ENCODE results near the gene BSPRY.
"Not testable (repeated sequence)": the region's sequence is repeated elsewhere in the genome, so short reads cannot be mapped to it uniquely, and the experiment has no call there.

The BSPRY gene

DNA sequence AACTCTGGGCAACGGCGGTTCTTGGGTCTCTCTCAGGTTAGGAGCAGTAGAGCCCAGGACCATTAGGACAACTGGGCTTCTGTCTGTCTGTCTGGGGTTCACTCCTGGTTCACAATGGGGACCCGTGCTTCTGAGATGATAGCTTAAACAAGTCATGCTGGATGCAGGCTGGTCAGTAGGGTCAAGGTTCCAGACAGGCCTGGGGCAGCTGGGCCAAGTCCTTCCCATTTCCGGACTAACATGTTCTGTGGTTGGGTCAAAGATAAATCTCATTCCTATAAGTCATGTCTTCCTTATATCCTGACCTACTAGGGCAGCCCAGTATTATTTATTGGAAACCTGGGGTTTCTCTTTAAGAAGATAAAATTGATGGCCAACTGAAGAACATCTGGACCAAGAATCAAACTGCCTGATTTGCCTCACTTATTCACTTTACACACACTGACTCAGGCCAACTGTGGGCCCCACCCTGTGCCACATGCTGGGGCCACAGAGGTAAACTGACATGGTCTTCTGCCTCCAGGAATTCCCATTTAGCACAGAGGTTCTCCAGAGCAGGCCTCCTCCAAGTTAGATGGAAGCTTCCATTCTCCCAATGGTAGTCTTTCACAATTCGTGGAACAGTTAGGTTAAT, 19.1 kb downstream of the BSPRY start:
- H3K9me3 ChIP-seq (ENCODE audit: low read length), result no peaks in the 10 kb centered on the region
- no peaks in the 10 kb centered on the region for H3K27me3 ChIP-seq (ENCODE audit: insufficient read depth, low read length)
- no peak overlapping the region for H2AFZ ChIP-seq (ENCODE audit: low read depth, low read length)
- no peak overlapping the region for H3K4me3 ChIP-seq (ENCODE audit: low read length)
- H3K36me3 ChIP-seq (ENCODE audit: insufficient read depth, low read length), result no peaks in the 10 kb centered on the region
- no peaks in the 10 kb centered on the region for H3K4me1 ChIP-seq (ENCODE audit: insufficient read depth, low read length)

GRCh38 chr9:113368982-113369854, 19.9 kb downstream of the BSPRY start:
- Histone ChIP-seq H3K4me1 (ENCODE audit: insufficient read depth, low read length) (no peaks in the 10 kb centered on the region), H3K9me3 (ENCODE audit: low read length) (no peaks in the 10 kb centered on the region), H2AFZ (ENCODE audit: low read depth, low read length) (no peak overlapping the region), H3K27me3 (ENCODE audit: insufficient read depth, low read length) (no peaks in the 10 kb centered on the region), H3K4me3 (ENCODE audit: low read length) (no peak overlapping the region), H3K36me3 (ENCODE audit: insufficient read depth, low read length) (peaks cover 5% of the 10 kb centered on the region)

DNA sequence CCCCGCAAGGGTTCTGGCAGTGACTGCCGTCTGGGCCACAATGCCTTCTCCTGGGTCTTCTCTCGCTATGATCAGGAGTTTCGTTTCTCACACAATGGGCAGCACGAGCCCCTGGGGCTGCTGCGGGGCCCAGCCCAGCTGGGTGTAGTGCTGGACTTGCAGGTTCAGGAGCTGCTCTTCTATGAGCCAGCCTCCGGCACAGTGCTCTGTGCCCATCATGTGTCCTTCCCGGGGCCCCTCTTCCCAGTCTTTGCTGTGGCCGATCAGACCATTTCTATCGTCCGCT, 20.5 kb downstream of the BSPRY start:
- Histone ChIP-seq H3K36me3 (ENCODE audit: insufficient read depth, low read length) (peaks cover 6% of the 10 kb centered on the region), H3K4me1 (ENCODE audit: insufficient read depth, low read length) (no peaks in the 10 kb centered on the region), H3K9me3 (ENCODE audit: low read length) (no peaks in the 10 kb centered on the region), H3K27me3 (ENCODE audit: insufficient read depth, low read length) (no peaks in the 10 kb centered on the region), H2AFZ (ENCODE audit: low read depth, low read length) (no peak overlapping the region), H3K4me3 (ENCODE audit: low read length) (no peak overlapping the region)

DNA sequence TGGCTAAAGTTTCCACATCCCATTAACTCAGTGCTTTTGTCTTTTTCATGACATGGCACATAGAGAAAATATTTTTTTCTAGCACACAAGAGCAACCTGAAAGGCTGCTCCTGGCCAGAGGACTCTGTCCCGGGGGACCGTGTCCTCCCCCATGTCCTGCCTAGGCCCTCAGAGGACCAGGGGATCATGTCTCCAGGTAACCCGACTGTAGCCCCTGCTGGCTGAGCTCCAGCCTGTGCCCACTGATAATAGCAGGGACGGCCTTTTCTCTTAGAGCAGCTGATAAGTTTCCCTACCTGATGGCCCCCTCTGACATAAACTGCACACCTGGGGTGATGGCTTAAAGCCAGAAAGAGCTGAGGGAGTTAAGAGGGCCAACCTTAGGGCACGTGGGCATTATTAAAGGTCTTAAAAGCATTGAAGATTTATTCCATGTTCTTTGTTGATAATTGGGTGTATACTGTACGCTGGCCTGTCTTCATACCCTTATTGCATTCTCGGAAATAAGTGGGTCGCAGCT, 21.5 kb downstream of the BSPRY start:
- Histone ChIP-seq H2AFZ (ENCODE audit: low read depth, low read length) (no peak overlapping the region), H3K4me1 (ENCODE audit: insufficient read depth, low read length) (no peaks in the 10 kb centered on the region)

DNA sequence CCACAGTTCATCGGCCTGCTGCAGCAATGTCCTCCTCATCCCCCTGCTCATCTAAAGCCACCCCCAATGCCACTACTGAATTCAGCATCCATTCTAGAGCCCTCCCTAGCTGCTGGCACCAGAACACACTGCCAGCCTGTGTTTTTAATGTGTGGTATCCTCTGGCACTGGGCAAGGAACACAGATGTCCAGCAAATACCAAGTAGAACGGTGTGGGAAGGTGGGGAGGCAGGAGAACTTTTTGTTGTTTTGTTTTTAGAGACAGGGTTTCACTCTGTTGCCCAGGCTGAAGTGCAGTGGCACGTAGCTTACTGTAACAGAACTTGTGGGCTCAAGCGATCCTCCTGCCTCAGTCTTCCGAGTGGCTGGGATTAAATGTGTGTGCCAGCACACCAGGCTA, 22.7 kb downstream of the BSPRY start:
- Histone ChIP-seq H3K36me3 (ENCODE audit: insufficient read depth, low read length) (peaks cover 6% of the 10 kb centered on the region), H3K9me3 (ENCODE audit: low read length) (no peaks in the 10 kb centered on the region), H3K27me3 (ENCODE audit: insufficient read depth, low read length) (no peaks in the 10 kb centered on the region), H2AFZ (ENCODE audit: low read depth, low read length) (no peak overlapping the region), H3K4me3 (ENCODE audit: low read length) (no peak overlapping the region), H3K4me1 (ENCODE audit: insufficient read depth, low read length) (no peaks in the 10 kb centered on the region)

More for the DNA sequence above, 21.5 kb downstream of the BSPRY start:
- Histone ChIP-seq H3K4me3 (ENCODE audit: low read length) (no peak overlapping the region), H3K27me3 (ENCODE audit: insufficient read depth, low read length) (no peaks in the 10 kb centered on the region), H3K36me3 (ENCODE audit: insufficient read depth, low read length) (peaks cover 6% of the 10 kb centered on the region), H3K9me3 (ENCODE audit: low read length) (no peaks in the 10 kb centered on the region)

- no peaks in the 10 kb centered on the region for H3K4me1 ChIP-seq (ENCODE audit: insufficient read depth, low read length)
- no peak overlapping the region for H2AFZ ChIP-seq (ENCODE audit: low read depth, low read length)
- no peaks in the 10 kb centered on the region for H3K27me3 ChIP-seq (ENCODE audit: insufficient read depth, low read length)
- H3K9me3 ChIP-seq (ENCODE audit: low read length), result no peaks in the 10 kb centered on the region
- peaks cover 6% of the 10 kb centered on the region for H3K36me3 ChIP-seq (ENCODE audit: insufficient read depth, low read length)
- H3K4me3 ChIP-seq (ENCODE audit: low read length), result no peak overlapping the region
Observed at GRCh38 chr9:113373256-113373655, 23.9 kb downstream of the BSPRY start.

DNA sequence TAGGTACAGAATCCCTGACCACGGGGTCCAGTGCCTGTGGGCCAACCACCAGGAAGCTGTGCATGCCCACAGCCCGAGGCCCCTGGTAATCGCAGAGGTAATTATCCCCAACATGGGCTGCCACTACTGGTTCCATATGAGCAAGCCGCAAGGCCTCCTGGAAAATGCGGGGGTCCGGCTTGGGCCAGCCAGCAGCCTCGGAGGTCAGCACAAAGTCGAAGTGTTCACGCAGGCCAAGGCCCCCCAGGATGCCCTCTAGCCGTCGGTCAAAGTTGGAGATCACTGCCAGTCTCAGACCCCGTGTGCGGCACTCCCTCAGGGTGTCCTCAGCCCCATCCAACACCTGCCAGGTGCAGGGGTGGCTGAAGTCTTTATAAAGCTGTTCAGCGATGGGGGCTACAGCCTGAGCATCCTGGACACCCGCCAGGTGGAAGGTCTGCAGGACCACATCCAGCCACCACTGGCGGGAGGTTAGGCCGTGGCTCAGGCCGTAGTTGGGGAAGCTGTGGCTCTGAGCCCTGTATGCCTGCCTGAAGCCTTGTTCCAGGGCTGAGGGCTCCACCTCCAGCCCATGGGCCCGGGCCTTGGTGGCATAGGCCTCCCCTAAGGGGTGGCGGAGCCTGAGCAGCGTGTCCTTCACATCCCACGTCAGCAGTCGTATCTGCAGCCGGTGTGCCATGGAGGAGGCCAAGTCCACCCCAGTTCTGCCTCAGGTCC, 24.5 kb downstream of the BSPRY start:
- Histone ChIP-seq H3K27me3 (ENCODE audit: insufficient read depth, low read length) (no peaks in the 10 kb centered on the region), H3K9me3 (ENCODE audit: low read length) (no peaks in the 10 kb centered on the region), H3K4me3 (ENCODE audit: low read length) (no peak overlapping the region), H3K4me1 (ENCODE audit: insufficient read depth, low read length) (no peaks in the 10 kb centered on the region), H3K36me3 (ENCODE audit: insufficient read depth, low read length) (peaks cover 6% of the 10 kb centered on the region), H2AFZ (ENCODE audit: low read depth, low read length) (no peak overlapping the region)

DNA sequence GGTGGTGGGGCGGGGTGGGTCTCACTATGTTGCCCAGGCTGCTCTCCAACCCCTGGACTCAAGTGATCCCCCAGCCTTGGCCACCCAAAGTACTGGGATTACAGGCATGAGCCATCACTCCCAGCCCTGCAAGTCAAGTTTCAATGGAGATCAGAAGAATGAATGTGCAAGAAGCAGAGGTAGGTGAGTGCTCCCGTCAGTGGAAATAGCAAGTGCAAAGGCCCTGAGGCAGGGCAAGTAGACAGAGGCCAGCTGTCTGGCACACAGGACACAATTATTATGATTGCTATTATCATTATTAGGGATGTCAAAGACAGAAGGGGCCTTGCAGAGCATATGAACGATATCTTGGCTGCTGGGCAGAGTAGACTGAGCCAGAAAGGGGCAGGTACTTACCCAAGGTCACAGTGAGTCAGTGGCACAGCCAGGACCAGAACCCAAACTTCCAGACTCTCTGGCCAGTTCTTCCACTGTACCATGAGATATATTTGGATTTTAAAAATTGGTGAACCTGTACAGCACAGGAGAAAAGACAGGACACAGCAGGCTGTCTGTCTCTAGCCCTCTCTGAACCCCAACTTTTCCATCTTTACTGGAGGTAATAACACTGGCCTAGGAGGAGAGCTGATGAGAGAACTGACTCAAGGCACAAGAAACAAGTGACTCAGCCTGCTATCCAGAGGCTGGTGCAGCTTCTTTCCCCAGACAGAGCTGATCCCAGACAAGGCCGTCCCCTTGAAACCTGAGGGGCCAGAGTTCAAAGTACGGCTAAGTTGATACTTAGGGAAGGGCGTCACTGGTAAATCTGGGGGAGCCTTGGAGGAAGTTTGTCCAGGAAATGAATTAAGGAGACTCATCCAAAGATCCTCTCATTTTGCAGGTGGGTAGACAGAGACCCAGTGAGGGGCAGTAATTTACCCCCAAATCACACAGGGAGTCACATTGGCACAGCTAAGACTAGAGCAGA, 26.0 kb downstream of the BSPRY start:
- Histone ChIP-seq H3K4me1 (ENCODE audit: insufficient read depth, low read length) (peaks cover 3% of the 10 kb centered on the region), H3K9me3 (ENCODE audit: low read length) (no peaks in the 10 kb centered on the region), H3K36me3 (ENCODE audit: insufficient read depth, low read length) (peaks cover 6% of the 10 kb centered on the region), H2AFZ (ENCODE audit: low read depth, low read length) (no peak overlapping the region), H3K4me3 (ENCODE audit: low read length) (no peak overlapping the region), H3K27me3 (ENCODE audit: insufficient read depth, low read length) (no peaks in the 10 kb centered on the region)

- no peaks in the 10 kb centered on the region for H3K9me3 ChIP-seq (ENCODE audit: low read length)
- peaks cover 3% of the 10 kb centered on the region for H3K4me1 ChIP-seq (ENCODE audit: insufficient read depth, low read length)
- H3K4me3 ChIP-seq (ENCODE audit: low read length), result peak within 1 kb of the TSS; percentile 94
- no peaks in the 10 kb centered on the region for H3K27me3 ChIP-seq (ENCODE audit: insufficient read depth, low read length)
- peak within 1 kb of the TSS; percentile 74 for H2AFZ ChIP-seq (ENCODE audit: low read depth, low read length)
- H3K36me3 ChIP-seq (ENCODE audit: insufficient read depth, low read length), result peaks cover 6% of the 10 kb centered on the region
Observed at GRCh38 chr9:113376634-113377567, 27.6 kb downstream of the BSPRY start, which contains the start of gene HDHD3. HDHD3 (minus strand) TSS chr9:113376986; CDS start chr9:113374354, 2,632 bp downstream.

- H3K9me3 ChIP-seq (ENCODE audit: low read length); H3K4me3 ChIP-seq (ENCODE audit: low read length); H2AFZ ChIP-seq (ENCODE audit: low read depth, low read length); H3K27me3 ChIP-seq (ENCODE audit: insufficient read depth, low read length); H3K36me3 ChIP-seq (ENCODE audit: insufficient read depth, low read length); H3K4me1 ChIP-seq (ENCODE audit: insufficient read depth, low read length): not testable (repeated sequence)
Observed at GRCh38 chr9:113379094-113379828, 29.9 kb downstream of the BSPRY start.

DNA sequence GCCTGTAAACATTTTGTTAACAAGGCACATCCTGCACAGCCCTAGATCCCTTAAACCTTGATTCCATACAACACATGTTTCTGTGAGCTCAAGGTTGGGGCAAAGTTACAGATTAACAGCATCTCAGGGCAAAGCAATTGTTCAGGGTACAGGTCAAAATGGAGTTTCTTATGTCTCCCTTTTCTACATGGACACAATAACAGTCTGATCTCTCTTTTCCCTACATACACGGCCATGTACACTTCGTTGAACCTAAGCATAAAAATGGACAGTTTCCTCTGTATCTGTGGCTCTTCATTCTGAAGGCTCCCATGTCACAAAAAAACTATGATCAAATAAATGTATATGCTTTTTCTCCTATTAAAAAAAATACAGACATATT, 30.5 kb downstream of the BSPRY start:
- H3K9me3 ChIP-seq (ENCODE audit: low read length), result not testable (repeated sequence)

More for the DNA sequence above, 30.5 kb downstream of the BSPRY start:
- H3K4me1 ChIP-seq (ENCODE audit: insufficient read depth, low read length); H3K36me3 ChIP-seq (ENCODE audit: insufficient read depth, low read length); H3K27me3 ChIP-seq (ENCODE audit: insufficient read depth, low read length); H2AFZ ChIP-seq (ENCODE audit: low read depth, low read length); H3K4me3 ChIP-seq (ENCODE audit: low read length): not testable (repeated sequence)

Measured in neuron (in vitro differentiated cells).